Neural cell (in vitro differentiated cells): ENCODE results near the gene IZUMO1R. TPM values are rescaled to one million over a fixed set of nuclear protein-coding genes. Genes with fewer than 3 reads are reported as not detected.

Source experiments
- H2AFZ ChIP-seq: fragments of 200-600, 300-800 bp; sonication (generic), shearing (Covaris generic); 2 replicates; pipeline ENCODE4 v1.6.0; 2014; ENCODE audit warnings: low read depth, mild to moderate bottlenecking, antibody characterized with exemption, low read length, moderate library complexity
- H3F3A ChIP-seq: fragments of 200-600 bp; shearing (Covaris generic); 2 replicates; pipeline ENCODE4 v1.6.1; 2016; ENCODE audit warnings: mild to moderate bottlenecking, moderate library complexity, mixed read lengths, antibody characterized with exemption, low read length; ENCODE audit not compliant: insufficient read depth, poor library complexity, severe bottlenecking
- H3K27ac ChIP-seq: fragments of 200-600, 300-800 bp; sonication (generic), shearing (Covaris generic); 2 replicates; pipeline ENCODE4 v1.5.1; 2014; ENCODE audit warnings: mild to moderate bottlenecking, low read length, moderate library complexity
- H3K27me3 ChIP-seq: fragments of 300-800, 200-600 bp; sonication (generic), shearing (Covaris generic); 2 replicates; pipeline ENCODE4 v1.6.0; 2014; ENCODE audit warnings: mild to moderate bottlenecking, low read depth, low read length, moderate library complexity; ENCODE audit not compliant: insufficient read depth
- H3K36me3 ChIP-seq: fragments of 300-800, 200-600 bp; sonication (generic), shearing (Covaris generic); 2 replicates; pipeline ENCODE4 v1.5.1; 2014; ENCODE audit warnings: mild to moderate bottlenecking, antibody characterized with exemption, low read length, moderate library complexity; ENCODE audit not compliant: insufficient read depth
- H3K4me2 ChIP-seq: fragments of 300-800, 200-600 bp; sonication (generic), shearing (Covaris generic); 2 replicates; pipeline ENCODE4 v1.6.0; 2014; ENCODE audit warnings: mild to moderate bottlenecking, low read length
- H3K4me3 ChIP-seq: fragments of 300-800, 200-600 bp; sonication (generic), shearing (Covaris generic); 2 replicates; pipeline ENCODE4 v1.5.1; 2014; ENCODE audit warnings: mild to moderate bottlenecking, low read length, moderate library complexity
- H3K79me2 ChIP-seq: fragments of 200-600 bp; shearing (Covaris generic); replicated peaks from 2 replicates; pipeline ENCODE4 v1.6.0; 2014; ENCODE audit warnings: mild to moderate bottlenecking, low read length, moderate library complexity; ENCODE audit not compliant: insufficient read depth
- H3K9ac ChIP-seq: fragments of 300-800, 200-600 bp; sonication (generic), shearing (Covaris generic); 2 replicates; pipeline ENCODE4 v1.6.1; 2016; ENCODE audit warnings: mild to moderate bottlenecking, low read length, mixed read lengths
- H3K9me2 ChIP-seq: fragments of 200-600 bp; shearing (Covaris generic); 2 replicates; pipeline ENCODE4 v1.6.1; 2016; ENCODE audit warnings: mild to moderate bottlenecking, low read length, mixed read lengths; ENCODE audit not compliant: insufficient read depth
- H3K9me3 ChIP-seq: fragments of 200-600, 300-800 bp; sonication (generic), shearing (Covaris generic); 2 replicates; pipeline ENCODE4 v1.6.1; 2016; ENCODE audit warnings: mild to moderate bottlenecking, mixed run types, low read length, moderate library complexity, mixed read lengths
- H4K20me1 ChIP-seq: fragments of 200-600 bp; shearing (Covaris generic); 2 replicates; pipeline ENCODE4 v1.6.1; 2016; ENCODE audit warnings: mild to moderate bottlenecking, mixed run types; ENCODE audit not compliant: insufficient read depth
- EP300 ChIP-seq: fragments of 450-650 bp; conservative IDR thresholded peaks from 2 replicates; pipeline ENCODE4 v1.6.1; 2014; ENCODE audit warnings: antibody characterized with exemption, mild to moderate bottlenecking, moderate library complexity; ENCODE audit not compliant: poor library complexity, severe bottlenecking
- EZH2 ChIP-seq: fragments of 200-600, 300-800 bp; shearing (Covaris generic), sonication (generic); IDR thresholded peaks from 2 replicates; pipeline ENCODE4 v1.6.1; 2014; ENCODE audit warnings: antibody characterized with exemption, low read length, borderline replicate concordance, mild to moderate bottlenecking; ENCODE audit not compliant: insufficient read depth, poor library complexity, severe bottlenecking
- MXI1 ChIP-seq: fragments of 450-650 bp; conservative IDR thresholded peaks from 2 replicates; pipeline ENCODE4 v1.6.1; 2014; ENCODE audit warnings: antibody characterized with exemption, mild to moderate bottlenecking; ENCODE audit not compliant: poor library complexity, severe bottlenecking
- POLR2AphosphoS5 ChIP-seq: IDR thresholded peaks from 2 replicates; pipeline ENCODE4 v1.6.1; 2012
- RAD21 ChIP-seq: fragments of 450-650 bp; conservative IDR thresholded peaks from 2 replicates; pipeline ENCODE4 v1.6.1; 2014; ENCODE audit warnings: antibody characterized with exemption, mild to moderate bottlenecking, moderate library complexity
- SMC3 ChIP-seq: fragments of 450-650 bp; conservative IDR thresholded peaks from 2 replicates; pipeline ENCODE4 v1.6.1; 2014; ENCODE audit warnings: antibody characterized with exemption, mild to moderate bottlenecking, moderate library complexity; ENCODE audit not compliant: poor library complexity
- TAF1 ChIP-seq: IDR thresholded peaks from 2 replicates; pipeline ENCODE4 v1.6.1; 2012; ENCODE audit warnings: low read depth
- polyA plus RNA-seq: library from polyadenylated mRNA; depleted of rRNA; stranded (reverse); fragments of >200 nt; gene quantifications from 2 replicates; pipeline ENCODE4 v1.2.3, GENCODE V29; 2014
- TF ChIP-seq, protein P1 (sequence below): fragments of 450-650 bp; IDR thresholded peaks from 2 replicates; pipeline ENCODE4 v1.5.1; 2014; ENCODE audit warnings: antibody characterized with exemption, mild to moderate bottlenecking, moderate library complexity; ENCODE audit not compliant: poor library complexity, severe bottlenecking
- TF ChIP-seq, protein P2 (sequence below): IDR thresholded peaks from 2 replicates; pipeline ENCODE4 v1.6.1; 2012; ENCODE audit warnings: borderline replicate concordance

Gene IZUMO1R
- polyA plus RNA-seq, 1 donor from 2014 or later, result not detected

DNA sequence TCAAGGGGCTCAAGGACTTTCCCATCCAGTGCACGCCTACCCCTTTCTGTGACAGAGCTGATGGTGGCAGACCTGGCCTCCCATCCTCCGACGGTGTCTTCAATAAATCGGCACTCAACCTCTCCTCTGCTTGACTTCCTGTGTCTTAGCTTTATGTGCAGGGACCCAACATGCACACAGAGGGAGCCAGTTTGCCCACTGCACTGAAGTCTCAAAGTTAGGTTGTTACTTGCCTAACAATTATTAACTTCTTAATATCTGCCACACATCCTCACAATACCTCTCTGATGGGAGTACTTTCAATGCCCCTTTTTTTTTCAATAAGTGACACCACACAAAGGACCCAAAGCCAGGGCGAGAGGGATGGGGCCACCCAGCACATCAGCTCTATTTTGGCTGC is 3.6 kb downstream of the IZUMO1R start:
- Histone ChIP-seq H3K4me3 (no peak overlapping the region), H3K36me3 (no peaks in the 10 kb centered on the region), H3F3A (no peaks in the 10 kb centered on the region), H4K20me1 (no peaks in the 10 kb centered on the region), H3K27ac (no peak overlapping the region), H3K9me2 (no peaks in the 10 kb centered on the region), H3K27me3 (no peaks in the 10 kb centered on the region), H3K4me2 (no peak overlapping the region), H3K9ac (no peak overlapping the region), H2AFZ (no peak overlapping the region), H3K9me3 (no peaks in the 10 kb centered on the region), H3K79me2 (no peaks in the 10 kb centered on the region)
- TF ChIP-seq EZH2, result no peak
- TF ChIP-seq SMC3, result no peak
- no peak for TF ChIP-seq POLR2AphosphoS5
- TF ChIP-seq, protein P1, sequence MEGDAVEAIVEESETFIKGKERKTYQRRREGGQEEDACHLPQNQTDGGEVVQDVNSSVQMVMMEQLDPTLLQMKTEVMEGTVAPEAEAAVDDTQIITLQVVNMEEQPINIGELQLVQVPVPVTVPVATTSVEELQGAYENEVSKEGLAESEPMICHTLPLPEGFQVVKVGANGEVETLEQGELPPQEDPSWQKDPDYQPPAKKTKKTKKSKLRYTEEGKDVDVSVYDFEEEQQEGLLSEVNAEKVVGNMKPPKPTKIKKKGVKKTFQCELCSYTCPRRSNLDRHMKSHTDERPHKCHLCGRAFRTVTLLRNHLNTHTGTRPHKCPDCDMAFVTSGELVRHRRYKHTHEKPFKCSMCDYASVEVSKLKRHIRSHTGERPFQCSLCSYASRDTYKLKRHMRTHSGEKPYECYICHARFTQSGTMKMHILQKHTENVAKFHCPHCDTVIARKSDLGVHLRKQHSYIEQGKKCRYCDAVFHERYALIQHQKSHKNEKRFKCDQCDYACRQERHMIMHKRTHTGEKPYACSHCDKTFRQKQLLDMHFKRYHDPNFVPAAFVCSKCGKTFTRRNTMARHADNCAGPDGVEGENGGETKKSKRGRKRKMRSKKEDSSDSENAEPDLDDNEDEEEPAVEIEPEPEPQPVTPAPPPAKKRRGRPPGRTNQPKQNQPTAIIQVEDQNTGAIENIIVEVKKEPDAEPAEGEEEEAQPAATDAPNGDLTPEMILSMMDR, result no peak
- TF ChIP-seq, protein P2, sequence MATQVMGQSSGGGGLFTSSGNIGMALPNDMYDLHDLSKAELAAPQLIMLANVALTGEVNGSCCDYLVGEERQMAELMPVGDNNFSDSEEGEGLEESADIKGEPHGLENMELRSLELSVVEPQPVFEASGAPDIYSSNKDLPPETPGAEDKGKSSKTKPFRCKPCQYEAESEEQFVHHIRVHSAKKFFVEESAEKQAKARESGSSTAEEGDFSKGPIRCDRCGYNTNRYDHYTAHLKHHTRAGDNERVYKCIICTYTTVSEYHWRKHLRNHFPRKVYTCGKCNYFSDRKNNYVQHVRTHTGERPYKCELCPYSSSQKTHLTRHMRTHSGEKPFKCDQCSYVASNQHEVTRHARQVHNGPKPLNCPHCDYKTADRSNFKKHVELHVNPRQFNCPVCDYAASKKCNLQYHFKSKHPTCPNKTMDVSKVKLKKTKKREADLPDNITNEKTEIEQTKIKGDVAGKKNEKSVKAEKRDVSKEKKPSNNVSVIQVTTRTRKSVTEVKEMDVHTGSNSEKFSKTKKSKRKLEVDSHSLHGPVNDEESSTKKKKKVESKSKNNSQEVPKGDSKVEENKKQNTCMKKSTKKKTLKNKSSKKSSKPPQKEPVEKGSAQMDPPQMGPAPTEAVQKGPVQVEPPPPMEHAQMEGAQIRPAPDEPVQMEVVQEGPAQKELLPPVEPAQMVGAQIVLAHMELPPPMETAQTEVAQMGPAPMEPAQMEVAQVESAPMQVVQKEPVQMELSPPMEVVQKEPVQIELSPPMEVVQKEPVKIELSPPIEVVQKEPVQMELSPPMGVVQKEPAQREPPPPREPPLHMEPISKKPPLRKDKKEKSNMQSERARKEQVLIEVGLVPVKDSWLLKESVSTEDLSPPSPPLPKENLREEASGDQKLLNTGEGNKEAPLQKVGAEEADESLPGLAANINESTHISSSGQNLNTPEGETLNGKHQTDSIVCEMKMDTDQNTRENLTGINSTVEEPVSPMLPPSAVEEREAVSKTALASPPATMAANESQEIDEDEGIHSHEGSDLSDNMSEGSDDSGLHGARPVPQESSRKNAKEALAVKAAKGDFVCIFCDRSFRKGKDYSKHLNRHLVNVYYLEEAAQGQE, result no peak
- TF ChIP-seq RAD21, result no peak
- no peak for TF ChIP-seq TAF1

DNA sequence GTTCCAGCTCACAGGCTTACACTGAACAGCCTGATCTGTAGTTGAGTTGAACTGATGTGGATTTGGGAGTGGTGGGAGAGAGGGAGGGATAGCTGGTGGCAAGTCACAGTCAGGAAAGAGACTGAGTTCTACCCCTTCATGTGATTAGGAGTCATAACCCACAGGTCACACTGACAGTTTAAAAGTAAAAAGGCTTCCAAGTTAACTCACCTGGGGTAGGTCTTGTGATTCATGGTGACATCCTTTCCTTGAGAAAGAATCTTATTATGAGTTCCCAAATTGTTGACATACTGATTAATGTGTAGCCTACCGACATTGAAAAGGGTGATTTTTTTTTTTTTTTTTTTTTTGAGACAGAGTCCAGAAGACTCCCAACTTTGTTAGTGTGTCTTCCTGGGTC is 5.4 kb downstream of the IZUMO1R start:
- no peaks in the 10 kb centered on the region for H3K36me3 ChIP-seq
- H3F3A ChIP-seq, result no peaks in the 10 kb centered on the region
- H2AFZ ChIP-seq, result no peak overlapping the region
- no peaks in the 10 kb centered on the region for H3K9me2 ChIP-seq
- TF ChIP-seq SMC3 (no peak), POLR2AphosphoS5 (no peak), TAF1 (no peak), EP300 (no peak), EZH2 (no peak), MXI1 (no peak), RAD21 (no peak)
- TF ChIP-seq, protein P2, result no peak
- TF ChIP-seq, protein P1, result no peak
- H3K27me3 ChIP-seq, result no peaks in the 10 kb centered on the region
- no peak overlapping the region for H3K4me3 ChIP-seq
- H3K9me3 ChIP-seq, result no peaks in the 10 kb centered on the region
- H3K79me2 ChIP-seq, result no peaks in the 10 kb centered on the region
- H3K27ac ChIP-seq, result no peak overlapping the region
- H3K4me2 ChIP-seq, result no peak overlapping the region
- no peak overlapping the region for H3K9ac ChIP-seq
- H4K20me1 ChIP-seq, result no peaks in the 10 kb centered on the region
